Renal cortex interstitium (tissue), 11 donors: ENCODE results near the gene TSHZ1. TPM values are rescaled to one million over a fixed set of nuclear protein-coding genes. Genes with fewer than 3 reads are reported as not detected.
A peak's percentile ranks its signal among the peaks of the same experiment; 100 is the strongest.
"Not testable (repeated sequence)": the region's sequence is repeated elsewhere in the genome, so short reads cannot be mapped to it uniquely, and the experiment has no call there.

Source experiments
- DNase-seq, 11 donors: peaks; one replicate each; pipeline ENCODE4 v3.0.0-alpha.2; 2013; ENCODE audit warnings: low read depth in 9 of 11, low spot score in 4 of 11; ENCODE audit errors: extremely low read depth in 1 of 11
- polyA plus RNA-seq, 3 donors: library from polyadenylated mRNA; unstranded; fragments of 120-200 nt; gene quantifications; one replicate each; pipeline ENCODE4 v1.2.1, GENCODE V29; 2013; ENCODE audit not compliant: insufficient read length in 3 of 3

The TSHZ1 gene
- polyA plus RNA-seq, 3 donors: 32.7 to 37.2 (median 36.5) TPM

DNA sequence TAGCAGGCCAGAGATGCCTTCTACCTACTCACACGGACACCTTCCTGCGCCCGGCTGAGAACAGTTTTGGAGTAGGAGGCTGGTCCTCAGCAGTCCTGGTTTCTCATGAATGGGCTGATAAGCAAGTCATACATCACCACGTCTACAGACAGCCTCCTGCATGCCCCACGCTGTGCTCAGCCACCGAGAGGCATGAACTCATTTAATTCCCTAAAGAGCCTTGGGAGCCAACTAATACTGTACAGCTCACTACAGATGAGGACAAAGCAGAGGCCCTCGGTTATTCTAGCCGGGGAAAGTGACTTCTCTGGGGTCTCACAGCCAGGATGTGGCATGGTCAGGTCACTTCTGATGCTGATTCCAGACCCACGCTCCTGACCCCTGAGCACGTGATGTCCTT is 105.6 kb downstream of the TSHZ1 start:
- DNase-seq: no peak

DNA sequence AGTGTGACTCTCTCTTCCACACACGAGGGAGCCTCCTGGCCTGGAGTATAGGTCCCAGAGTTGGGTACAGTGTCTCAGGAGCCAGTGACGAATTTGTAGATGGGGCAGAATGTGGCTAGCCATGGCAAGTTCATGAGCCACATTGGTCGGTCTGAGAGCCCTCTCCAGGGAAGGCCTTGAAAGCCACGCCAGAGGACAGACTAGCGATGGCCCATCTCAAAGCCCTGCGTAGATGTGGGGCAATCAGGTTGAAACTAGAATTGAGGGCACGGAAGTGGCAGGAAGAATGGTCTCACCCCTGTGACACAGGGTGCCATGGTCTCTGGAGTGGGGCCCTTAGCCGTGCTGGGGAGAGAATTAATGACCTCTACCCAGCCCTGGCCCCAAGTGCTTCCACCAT is 106.2 kb downstream of the TSHZ1 start:
- DNase-seq: no peak

DNA sequence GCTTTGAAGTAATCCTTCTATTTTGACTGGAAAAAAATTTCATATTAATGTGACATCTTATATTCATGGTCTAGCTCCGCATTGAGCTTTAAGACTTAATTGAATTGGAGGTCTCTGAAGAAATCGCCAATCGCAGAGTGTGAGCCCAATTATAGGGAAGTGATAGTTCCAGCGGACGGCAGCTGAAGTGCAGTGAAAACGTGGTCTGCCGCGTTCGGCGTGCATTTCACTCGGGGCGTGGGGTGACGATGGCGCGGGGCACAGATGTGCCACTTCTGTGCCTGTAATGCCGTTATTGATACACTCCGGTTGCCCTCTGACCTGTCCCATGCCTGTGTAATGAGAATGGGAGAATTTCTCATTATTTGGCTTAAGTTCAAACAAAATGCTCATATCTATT is 106.7 kb downstream of the TSHZ1 start:
- DNase-seq: no peak

DNA sequence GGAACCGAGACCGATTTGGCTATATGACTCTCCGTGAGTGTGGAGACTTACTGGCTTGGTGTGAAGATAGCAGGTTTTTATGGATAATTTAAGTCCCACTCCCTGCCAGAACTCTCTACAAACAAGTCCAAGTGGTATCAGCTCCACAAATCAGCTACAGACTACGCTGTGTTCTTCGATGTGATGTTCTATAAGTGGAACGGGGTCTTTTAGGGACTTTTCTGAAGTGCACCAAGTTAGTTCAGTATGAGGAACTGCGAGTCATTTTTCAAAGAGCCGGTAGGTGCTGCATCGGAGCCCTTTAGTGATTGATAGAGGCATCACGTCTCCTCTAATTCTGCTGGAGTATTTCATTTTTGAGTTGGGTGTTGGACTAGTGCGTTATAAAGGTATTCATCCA is 107.1 kb downstream of the TSHZ1 start:
- DNase-seq: no peak

DNA sequence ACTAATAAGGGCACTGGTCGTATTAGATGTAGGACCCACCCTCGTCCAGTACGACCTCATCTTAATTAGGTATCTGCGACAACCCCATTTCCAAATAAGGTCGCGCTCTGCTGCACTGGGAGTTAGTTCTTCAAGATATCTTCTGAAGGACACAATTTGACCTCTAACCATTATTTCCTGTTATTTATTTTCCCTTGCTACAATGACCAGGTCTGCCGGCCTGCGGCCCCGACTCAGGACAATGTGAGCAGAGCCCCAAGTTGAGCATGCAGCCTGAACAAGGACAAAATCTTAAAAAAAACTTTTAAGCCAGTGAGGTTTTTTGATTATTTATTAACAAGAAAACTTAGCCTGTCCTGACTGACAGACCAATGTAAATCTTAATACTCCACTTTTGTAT is 109.3 kb downstream of the TSHZ1 start:
- no peak for DNase-seq

DNA sequence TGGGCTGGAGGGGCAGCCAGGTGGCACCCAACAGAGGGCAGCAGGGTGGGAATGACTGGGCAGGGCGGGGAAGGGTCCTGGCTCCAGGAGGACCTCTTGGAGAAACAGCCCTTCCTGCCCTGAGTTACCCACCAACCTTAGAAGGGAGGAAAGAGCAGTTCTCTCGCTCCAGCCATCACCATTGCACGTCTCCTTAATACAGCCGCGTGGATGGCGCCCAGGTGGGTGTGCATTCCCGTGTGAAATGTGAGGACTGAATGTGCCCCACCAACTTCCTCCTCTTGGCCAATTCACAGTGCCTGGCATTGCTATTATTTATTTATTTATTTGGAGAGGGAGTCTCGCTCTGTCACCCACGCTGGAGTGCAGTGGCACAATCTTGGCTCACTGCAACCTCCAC is 109.9 kb downstream of the TSHZ1 start:
- DNase-seq: no peak

DNA sequence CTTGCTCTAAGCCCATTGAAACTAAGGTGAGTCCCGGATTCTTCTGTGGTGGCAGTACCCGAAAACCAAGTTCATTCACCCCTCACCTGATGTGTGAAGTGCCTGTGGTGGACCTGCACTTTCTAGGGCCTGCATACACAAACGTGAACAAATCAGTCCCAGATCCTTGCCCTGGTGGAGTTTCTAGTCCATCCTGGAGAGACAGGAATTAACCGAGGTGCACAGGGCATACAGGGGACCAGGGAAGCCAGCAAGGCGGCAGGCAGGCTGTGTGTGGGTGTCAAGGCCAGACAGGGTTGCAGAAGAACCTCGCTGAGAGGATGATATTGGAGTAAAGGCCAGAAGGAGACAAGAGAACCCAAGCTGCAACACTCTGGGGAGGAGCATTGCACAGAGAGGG is 110.8 kb downstream of the TSHZ1 start:
- no peak for DNase-seq

DNA sequence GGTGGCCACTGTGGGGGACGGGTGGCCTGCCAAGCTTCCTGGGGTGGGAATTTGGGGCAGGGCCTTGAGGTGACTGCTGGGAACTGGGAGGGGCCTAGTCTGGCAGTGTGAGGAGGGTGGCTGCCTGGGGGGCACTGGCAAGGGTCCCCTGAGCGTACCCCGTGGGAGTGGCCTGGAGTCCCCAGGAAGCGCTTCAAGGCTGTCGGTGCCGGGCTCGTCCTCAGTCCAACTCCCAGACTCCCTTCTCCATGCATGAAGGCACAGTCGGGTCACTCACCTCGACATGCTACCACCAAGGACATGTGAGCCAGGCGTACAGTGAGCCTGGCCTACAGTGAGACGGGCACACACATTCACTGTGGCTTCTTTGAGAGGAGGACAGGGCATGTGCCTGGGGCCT is 111.6 kb downstream of the TSHZ1 start:
- peak in 3 of 11 donors; percentile 10 to 43 (median 27) for DNase-seq

DNA sequence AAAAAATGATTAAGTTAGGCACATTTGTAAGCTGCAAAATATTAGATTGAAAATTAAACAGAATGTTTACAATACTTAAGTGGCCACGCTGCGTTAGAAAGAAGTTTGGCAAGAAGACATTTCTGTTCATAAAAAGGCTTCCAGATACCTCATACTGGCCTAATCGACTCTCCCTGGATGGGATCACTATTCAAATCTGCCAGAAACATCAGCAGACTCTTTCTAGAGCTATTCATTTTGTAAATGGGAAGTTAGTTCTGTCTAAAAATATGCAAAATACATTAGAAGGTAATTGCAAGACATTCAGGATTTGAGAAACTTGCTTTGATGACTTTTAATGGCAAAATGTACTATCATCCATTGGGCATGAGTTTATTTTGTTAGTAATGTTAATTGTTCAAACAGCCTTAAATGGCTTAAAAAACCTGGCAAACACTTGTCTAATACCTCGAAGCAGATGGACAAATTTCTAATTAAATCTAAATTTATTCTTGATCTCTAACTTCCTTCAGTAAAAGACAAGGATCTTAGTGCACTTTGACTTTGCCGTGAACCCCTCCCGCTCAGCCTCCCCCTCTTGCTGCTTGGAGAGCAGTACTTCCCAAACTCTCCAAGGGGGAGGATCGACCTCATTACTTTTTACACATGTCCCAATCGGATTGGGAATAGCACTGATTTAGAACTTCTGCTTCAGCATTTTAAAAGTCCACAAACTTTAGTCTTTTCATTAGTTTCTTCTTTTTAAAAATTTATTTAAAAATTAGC is 113.4 kb downstream of the TSHZ1 start:
- no peak for DNase-seq

DNA sequence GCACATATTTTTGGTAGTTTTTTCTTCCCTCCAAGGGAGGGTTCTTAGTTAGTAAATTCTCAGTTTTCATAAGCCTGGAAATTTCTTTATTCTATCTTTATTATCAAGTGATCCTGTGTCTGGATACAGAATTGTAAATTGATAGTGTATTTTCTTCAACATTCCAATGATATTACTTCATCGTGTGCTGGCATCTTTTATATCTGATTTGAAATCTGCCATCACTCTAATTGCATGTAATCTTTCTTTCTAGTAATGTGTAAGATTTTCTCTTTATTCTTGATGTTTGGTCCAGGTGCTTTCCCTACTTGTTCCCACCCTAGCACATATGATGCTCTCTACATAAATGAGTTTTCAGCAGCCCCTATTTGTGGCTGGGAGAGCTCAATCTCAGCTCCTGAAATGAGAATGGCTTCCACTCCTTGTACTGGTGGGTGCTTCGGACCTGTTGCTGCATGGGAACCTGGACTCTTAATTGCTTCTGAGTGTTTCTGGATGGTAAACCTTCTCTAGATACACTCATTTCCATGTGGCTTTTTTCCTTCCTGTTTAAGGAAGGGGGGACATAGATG is 114.2 kb downstream of the TSHZ1 start:
- no peak for DNase-seq

DNA sequence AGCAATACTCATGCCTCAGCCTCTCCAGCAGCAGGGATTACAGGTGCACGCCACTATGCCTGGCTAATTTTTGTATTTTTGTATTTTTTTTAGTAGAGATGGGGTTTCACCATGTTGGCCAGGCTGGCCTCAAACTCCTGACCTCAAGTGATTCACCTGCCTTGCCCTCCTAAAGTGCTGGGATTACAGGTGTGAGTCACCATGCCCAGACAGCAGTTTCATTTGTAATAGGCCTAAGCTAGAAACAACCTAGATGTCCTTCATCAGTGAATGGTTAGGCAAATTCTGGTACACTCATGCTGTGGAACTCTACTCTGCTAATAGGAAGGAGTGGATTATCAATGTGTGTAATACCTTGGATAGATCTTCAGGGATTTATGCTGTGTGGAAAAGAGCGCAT is 119.2 kb downstream of the TSHZ1 start:
- DNase-seq: not testable (repeated sequence)

DNA sequence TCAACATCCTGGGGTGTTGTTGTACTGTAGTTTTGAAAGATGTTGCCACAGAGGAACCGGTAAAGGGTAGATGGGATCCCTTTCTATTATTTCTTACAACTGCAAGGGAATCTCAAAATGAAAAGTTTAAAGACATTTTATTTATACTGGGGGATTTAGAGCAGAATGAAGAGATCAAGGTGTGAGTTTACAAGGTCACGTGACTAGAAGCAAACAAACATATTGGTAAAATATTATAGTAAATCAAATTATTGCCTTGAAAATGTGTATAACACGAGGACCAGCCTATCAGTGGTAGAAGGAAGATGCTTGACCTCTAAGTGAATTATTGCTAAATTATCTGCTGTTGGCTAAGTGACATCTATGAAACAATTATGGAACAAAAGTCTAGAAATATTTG is 119.7 kb downstream of the TSHZ1 start:
- DNase-seq: no peak

DNA sequence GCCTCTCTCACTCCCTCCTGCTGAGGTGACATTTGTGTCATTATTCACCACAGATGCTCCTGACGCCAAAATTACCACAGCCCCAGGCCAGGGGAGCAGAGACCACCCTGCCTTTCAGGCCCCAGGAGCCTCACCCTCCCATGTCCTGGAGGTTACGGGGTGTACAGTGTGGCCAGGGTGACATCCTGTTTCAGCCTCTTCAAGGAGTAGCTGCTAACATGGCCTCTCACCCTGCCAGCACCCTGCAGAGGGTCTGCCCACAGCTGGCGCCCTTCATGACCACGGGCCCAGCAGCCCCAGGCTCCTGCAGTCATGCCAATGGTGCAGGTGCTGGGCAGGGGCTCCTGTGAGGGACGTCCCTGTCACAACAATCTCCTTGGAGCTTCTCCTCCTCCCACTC is 124.3 kb downstream of the TSHZ1 start:
- DNase-seq: no peak

DNA sequence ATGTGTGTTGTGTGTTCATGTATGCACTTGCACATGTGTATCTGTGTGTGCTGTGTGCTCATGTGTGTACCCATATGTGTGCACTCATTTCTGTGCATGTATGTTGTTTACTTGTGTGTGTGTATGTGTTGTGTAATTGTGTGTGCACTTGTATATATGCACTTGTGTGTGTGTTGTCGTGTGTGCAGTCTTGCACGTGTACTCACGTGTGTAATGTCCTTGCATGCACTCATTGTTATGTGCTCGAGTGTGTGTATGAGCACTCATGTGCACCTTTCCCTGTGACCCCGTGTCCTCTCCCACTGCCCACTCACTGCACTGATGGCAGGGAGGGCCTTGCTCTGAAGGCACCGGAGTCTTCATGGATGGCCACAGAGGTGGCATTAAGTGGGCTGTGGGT is 124.9 kb downstream of the TSHZ1 start:
- no peak for DNase-seq

DNA sequence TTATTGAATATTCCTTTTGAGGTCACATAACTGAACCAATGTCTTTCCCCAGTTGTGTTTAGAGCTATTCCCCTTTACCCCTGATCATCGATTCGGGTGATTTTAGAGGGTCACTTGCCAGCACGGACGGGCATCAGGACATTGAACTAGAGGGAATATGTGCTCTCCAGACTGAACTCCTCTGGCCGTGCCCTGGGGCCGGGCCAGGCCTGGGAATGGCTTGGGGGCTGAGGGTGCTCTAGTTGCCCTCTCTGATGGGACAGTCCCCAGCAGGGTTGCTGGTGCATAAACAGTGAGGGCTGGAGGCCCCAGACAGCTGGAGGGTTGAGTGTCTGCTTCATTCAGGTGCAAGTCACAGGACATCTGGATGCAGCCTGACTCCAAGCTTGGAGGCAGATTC is 126.2 kb downstream of the TSHZ1 start:
- DNase-seq: no peak

DNA sequence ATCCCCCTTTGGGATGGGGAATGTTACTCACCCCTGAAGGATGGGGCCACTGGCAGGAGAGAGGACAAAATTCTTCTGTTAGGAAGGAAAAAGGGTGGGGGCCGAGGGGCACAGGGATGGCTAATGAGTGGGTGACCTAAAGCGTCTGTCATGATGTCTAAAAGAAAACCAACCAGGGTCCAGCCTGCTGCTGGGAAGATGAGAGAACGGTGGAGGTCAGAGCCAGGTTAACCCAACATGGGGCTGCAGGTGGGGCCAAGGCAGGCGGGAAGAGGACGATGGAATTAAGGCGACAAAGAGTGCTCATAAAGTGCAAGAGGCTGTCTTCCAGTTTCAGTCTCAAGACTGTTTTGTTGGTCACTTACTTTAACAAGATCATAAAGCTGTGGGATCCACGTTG is 126.8 kb downstream of the TSHZ1 start:
- no peak for DNase-seq

DNA sequence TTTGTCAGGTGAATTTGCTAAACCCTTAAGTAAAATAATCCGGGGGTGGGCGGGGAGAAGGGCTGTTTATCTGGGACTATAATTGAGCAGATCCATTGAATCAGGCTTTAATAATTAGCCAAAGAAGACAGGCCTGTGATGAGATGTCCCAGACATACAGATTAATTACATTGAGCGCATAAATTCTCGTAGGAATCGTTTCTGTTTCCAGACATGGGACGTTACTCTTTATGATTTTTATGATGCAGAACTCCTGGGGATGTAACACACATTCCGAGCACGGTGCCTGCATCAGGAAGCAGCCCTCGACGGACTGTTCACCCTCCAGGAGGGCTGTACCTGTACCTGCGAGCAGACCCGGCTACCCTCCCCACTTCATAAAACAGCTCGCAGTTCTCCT is 128.0 kb downstream of the TSHZ1 start:
- DNase-seq: peak in 5 of 11 donors; percentile 17 to 57 (median 33)
